ENCODE results near the gene VMAC. TPM values are rescaled to one million over a fixed set of nuclear protein-coding genes. Genes with fewer than 3 reads are reported as not detected.
"Not testable (repeated sequence)": the region's sequence is repeated elsewhere in the genome, so short reads cannot be mapped to it uniquely, and the experiment has no call there.

The VMAC gene
- total RNA-seq, 1 experiment from 2014 or later, result 7.1 TPM

- no peak overlapping the region for H2AFZ ChIP-seq
- H3K36me3 ChIP-seq (ENCODE audit: low read depth), result no peaks in the 10 kb centered on the region
- no peak for DNase-seq
- H3K4me2 ChIP-seq, result no peak overlapping the region
- no TSS peak for BruUV-seq (replicated peaks)
- no peak overlapping the region for H3K4me3 ChIP-seq
- no peaks in the 10 kb centered on the region for H3K9me3 ChIP-seq (ENCODE audit: insufficient read depth, low read depth)
- ChIA-PET CTCF (no interaction called here), POLR2A (ENCODE audit: unreplicated experiment) (no interaction called here)
- no peaks in the 10 kb centered on the region for H3K27me3 ChIP-seq (ENCODE audit: insufficient read depth, low read depth)
- intact Hi-C loops (cut with micrococcal nuclease; ENCODE audit: unreplicated experiment), result no loop called here
- no peaks in the 10 kb centered on the region for H3K79me2 ChIP-seq (ENCODE audit: low read depth)
- H3F3A ChIP-seq (ENCODE audit: insufficient read depth, low read depth), result no peaks in the 10 kb centered on the region
- H4K20me1 ChIP-seq (ENCODE audit: insufficient read depth), result no peaks in the 10 kb centered on the region
- TF ChIP-seq CTCF (conservative IDR thresholded peaks at IDR 0.05), result no peak
- H3K27ac ChIP-seq, result no peak overlapping the region
- H3K4me1 ChIP-seq (replicated peaks; ENCODE audit: insufficient read depth), result no peaks in the 10 kb centered on the region
- no peaks in the 10 kb centered on the region for H3K9me2 ChIP-seq (ENCODE audit: insufficient read depth)
These were observed 22.2 kb upstream of the VMAC start for GRCh38 chr19:5882421-5882968.

- H3K4me2 ChIP-seq; DNase-seq; H3K4me1 ChIP-seq (replicated peaks; ENCODE audit: insufficient read depth); H3K9me3 ChIP-seq (ENCODE audit: insufficient read depth, low read depth); H3K4me3 ChIP-seq; H3K27ac ChIP-seq; H3K27me3 ChIP-seq (ENCODE audit: insufficient read depth, low read depth); BruUV-seq (replicated peaks); H2AFZ ChIP-seq; H3K36me3 ChIP-seq (ENCODE audit: low read depth); intact Hi-C loops (cut with micrococcal nuclease; ENCODE audit: unreplicated experiment); H3F3A ChIP-seq (ENCODE audit: insufficient read depth, low read depth); H4K20me1 ChIP-seq (ENCODE audit: insufficient read depth); H3K79me2 ChIP-seq (ENCODE audit: low read depth); CTCF ChIA-PET; H3K9me2 ChIP-seq (ENCODE audit: insufficient read depth): not testable (repeated sequence)
- POLR2A ChIA-PET (ENCODE audit: unreplicated experiment), result interaction anchor here (0.7 kb wide), 1 partner anchor 33 kb away, joined by 3 read pairs; no protein-coding TSS in a partner anchor
These were observed 21.4 kb upstream of the VMAC start for GRCh38 chr19:5883157-5883873.

- DNase-seq; H3K4me3 ChIP-seq; H2AFZ ChIP-seq; H3K79me2 ChIP-seq (ENCODE audit: low read depth); H3K9me2 ChIP-seq (ENCODE audit: insufficient read depth); H3K4me2 ChIP-seq; H3K27me3 ChIP-seq (ENCODE audit: insufficient read depth, low read depth); H3K9me3 ChIP-seq (ENCODE audit: insufficient read depth, low read depth); H3F3A ChIP-seq (ENCODE audit: insufficient read depth, low read depth); intact Hi-C loops (cut with micrococcal nuclease; ENCODE audit: unreplicated experiment); H3K36me3 ChIP-seq (ENCODE audit: low read depth); CTCF ChIA-PET; H3K4me1 ChIP-seq (replicated peaks; ENCODE audit: insufficient read depth); H4K20me1 ChIP-seq (ENCODE audit: insufficient read depth); H3K27ac ChIP-seq; BruUV-seq (replicated peaks): not testable (repeated sequence)
- POLR2A ChIA-PET (ENCODE audit: unreplicated experiment), result interaction anchor here (0.7 kb wide), 1 partner anchor 34 kb away, joined by 3 read pairs; no protein-coding TSS in a partner anchor
These were observed 20.4 kb upstream of the VMAC start for GRCh38 chr19:5884065-5884811.

- H3K9me2 ChIP-seq (ENCODE audit: insufficient read depth), result no peaks in the 10 kb centered on the region
- no peaks in the 10 kb centered on the region for H3K79me2 ChIP-seq (ENCODE audit: low read depth)
- no peak overlapping the region for H3K4me2 ChIP-seq
- H3K27me3 ChIP-seq (ENCODE audit: insufficient read depth, low read depth), result no peaks in the 10 kb centered on the region
- no TSS peak for BruUV-seq (replicated peaks)
- ChIA-PET POLR2A (ENCODE audit: unreplicated experiment) (no interaction called here), CTCF (no interaction called here)
- H4K20me1 ChIP-seq (ENCODE audit: insufficient read depth), result no peaks in the 10 kb centered on the region
- no peak for TF ChIP-seq EZH2 (IDR thresholded peaks at IDR 0.05; ENCODE audit: low read depth)
- TF ChIP-seq CTCF (conservative IDR thresholded peaks at IDR 0.05), result no peak
- H3K36me3 ChIP-seq (ENCODE audit: low read depth), result no peaks in the 10 kb centered on the region
- no peaks in the 10 kb centered on the region; the same call in 1 of the 2 replicates for H3F3A ChIP-seq (ENCODE audit: insufficient read depth, low read depth)
- no peaks in the 10 kb centered on the region for H3K9me3 ChIP-seq (ENCODE audit: insufficient read depth, low read depth)
- intact Hi-C loops (cut with micrococcal nuclease; ENCODE audit: unreplicated experiment), result no loop called here
- no peak overlapping the region for H2AFZ ChIP-seq
- H3K4me1 ChIP-seq (replicated peaks; ENCODE audit: insufficient read depth), result no peaks in the 10 kb centered on the region
- H3K27ac ChIP-seq, result no peak overlapping the region
- no peak for DNase-seq
- no peak overlapping the region for H3K4me3 ChIP-seq
These were observed 15.2 kb upstream of the VMAC start for GRCh38 chr19:5889288-5889971.
